SU-DHL-6 (cell line): ENCODE data around the gene HIVEP1.

Experiments
- CTCF ChIP-seq: fragments of 200-600 bp; sonication (generic); IDR thresholded peaks from one replicate; pipeline ENCODE4 v1.5.1; 2017; ENCODE audit warnings: antibody characterized with exemption, mild to moderate bottlenecking, low read length, moderate library complexity; ENCODE audit not compliant: insufficient read depth, poor library complexity, severe bottlenecking
- EZH2phosphoT487 ChIP-seq: fragments of 200-600 bp; sonication (generic), shearing (Covaris generic); conservative IDR thresholded peaks from 2 replicates; pipeline ENCODE4 v1.6.1; 2018; ENCODE audit warnings: mild to moderate bottlenecking, antibody characterized with exemption, low read length, moderate library complexity, mixed read lengths

GRCh38 chr6:12083763-12084162 is 71.7 kb downstream of the HIVEP1 start:
- TF ChIP-seq CTCF (no peak), EZH2phosphoT487 (no peak)
